Measurements from ENCODE around the gene ATP2A1. TPM values are rescaled to one million over a fixed set of nuclear protein-coding genes. Genes with fewer than 3 reads are reported as not detected.

The ATP2A1 gene
- total RNA-seq, 1 donor from 2014 or later = 0.64 TPM

- H3K4me3 Mint-ChIP-seq (ENCODE audit: unreplicated experiment) = no peak overlapping the region
- H3K27me3 Mint-ChIP-seq (ENCODE audit: unreplicated experiment) = no peaks in the 10 kb centered on the region
- no peak for TF ChIP-seq CTCF (IDR thresholded peaks at IDR 0.05)
- no peak overlapping the region for H3K27ac Mint-ChIP-seq (ENCODE audit: unreplicated experiment)
- H3K9me3 Mint-ChIP-seq (ENCODE audit: unreplicated experiment) = no peaks in the 10 kb centered on the region
- DNase-seq (ENCODE audit: extremely low spot score, unreplicated experiment) = no peak
- no peaks in the 10 kb centered on the region for H3K4me1 Mint-ChIP-seq (ENCODE audit: unreplicated experiment)
- no peaks in the 10 kb centered on the region for H3K36me3 Mint-ChIP-seq (ENCODE audit: unreplicated experiment)
Measured at GRCh38 chr16:28933171-28933570, 54.9 kb downstream of the ATP2A1 start.

- no peaks in the 10 kb centered on the region for H3K4me1 Mint-ChIP-seq (ENCODE audit: unreplicated experiment)
- no peak for TF ChIP-seq CTCF (IDR thresholded peaks at IDR 0.05)
- no peak overlapping the region for H3K4me3 Mint-ChIP-seq (ENCODE audit: unreplicated experiment)
- H3K9me3 Mint-ChIP-seq (ENCODE audit: unreplicated experiment) = no peaks in the 10 kb centered on the region
- no peaks in the 10 kb centered on the region for H3K36me3 Mint-ChIP-seq (ENCODE audit: unreplicated experiment)
- H3K27me3 Mint-ChIP-seq (ENCODE audit: unreplicated experiment) = no peaks in the 10 kb centered on the region
- DNase-seq (ENCODE audit: extremely low spot score, unreplicated experiment) = no peak
- H3K27ac Mint-ChIP-seq (ENCODE audit: unreplicated experiment) = no peak overlapping the region
Measured at GRCh38 chr16:28935346-28935745, 57.1 kb downstream of the ATP2A1 start.

DNA sequence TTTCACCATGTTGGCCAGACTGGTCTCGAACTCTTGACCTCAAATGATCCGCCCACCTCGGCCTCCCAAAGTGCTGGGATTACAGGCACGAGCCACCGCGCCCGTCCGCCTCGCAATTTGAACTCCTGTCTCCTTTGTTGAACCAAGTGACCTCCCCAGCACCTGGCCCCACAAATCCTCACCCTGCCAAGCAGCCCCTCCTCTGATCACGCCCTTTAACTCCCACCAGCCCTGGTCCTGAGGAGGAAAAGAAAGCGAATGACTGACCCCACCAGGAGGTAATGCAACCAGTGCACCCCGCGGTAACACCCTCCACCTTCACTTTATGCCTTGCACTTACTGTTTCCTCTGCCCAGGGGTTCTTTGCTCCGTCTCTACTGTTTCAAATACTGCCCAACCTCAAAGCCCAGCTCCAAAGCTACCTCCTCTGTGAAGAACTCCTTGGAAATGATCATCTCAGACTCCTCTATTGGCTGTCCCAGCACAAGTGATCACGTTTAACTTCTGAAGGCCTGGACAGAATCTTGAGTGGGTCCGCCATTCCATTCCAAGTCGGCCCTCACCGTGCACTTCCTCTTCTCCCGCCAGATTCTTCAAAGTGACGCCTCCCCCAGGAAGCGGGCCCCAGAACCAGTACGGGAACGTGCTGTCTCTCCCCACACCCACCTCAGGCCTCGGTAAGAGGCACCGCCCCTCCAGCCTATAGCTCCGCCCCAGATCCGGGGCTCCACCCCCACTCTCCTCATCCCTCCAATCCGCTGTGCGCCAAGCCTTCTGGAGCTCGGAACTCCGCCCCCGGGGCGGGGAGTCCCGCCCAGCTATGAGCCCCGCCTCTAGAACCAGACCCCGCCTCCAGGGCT is 57.9 kb downstream of the ATP2A1 start:
- no peaks in the 10 kb centered on the region for H3K9me3 Mint-ChIP-seq (ENCODE audit: unreplicated experiment)
- no peak for DNase-seq (ENCODE audit: extremely low spot score, unreplicated experiment)

DNA sequence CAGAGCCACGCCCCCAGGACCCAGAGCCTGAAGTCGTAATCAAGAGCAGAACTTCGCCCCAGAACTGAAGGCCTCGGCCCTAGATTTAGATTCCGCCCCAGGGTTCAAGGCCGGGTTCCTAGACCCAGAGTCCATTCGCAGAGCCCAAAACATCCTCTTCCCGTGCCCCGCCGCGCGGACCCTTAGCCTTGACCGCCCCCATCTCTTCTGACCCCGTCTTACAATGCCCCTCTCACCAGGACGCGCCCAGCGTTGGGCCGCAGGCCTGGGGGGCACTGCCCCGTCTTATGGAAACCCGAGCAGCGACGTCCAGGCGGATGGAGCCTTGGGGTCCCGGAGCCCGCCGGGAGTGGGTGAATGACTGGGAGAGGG is 58.5 kb downstream of the ATP2A1 start:
- no peaks in the 10 kb centered on the region for H3K9me3 Mint-ChIP-seq (ENCODE audit: unreplicated experiment)
- H3K4me1 Mint-ChIP-seq (ENCODE audit: unreplicated experiment) = no peaks in the 10 kb centered on the region
- H3K27ac Mint-ChIP-seq (ENCODE audit: unreplicated experiment) = no peak overlapping the region
- no peak for DNase-seq (ENCODE audit: extremely low spot score, unreplicated experiment)
- no peak overlapping the region for H3K4me3 Mint-ChIP-seq (ENCODE audit: unreplicated experiment)
- no peaks in the 10 kb centered on the region for H3K27me3 Mint-ChIP-seq (ENCODE audit: unreplicated experiment)
- TF ChIP-seq CTCF (IDR thresholded peaks at IDR 0.05) = no peak
- H3K36me3 Mint-ChIP-seq (ENCODE audit: unreplicated experiment) = no peaks in the 10 kb centered on the region

More for the DNA sequence above, 57.9 kb downstream of the ATP2A1 start:
- no peak overlapping the region for H3K27ac Mint-ChIP-seq (ENCODE audit: unreplicated experiment)
- H3K36me3 Mint-ChIP-seq (ENCODE audit: unreplicated experiment) = no peaks in the 10 kb centered on the region
- no peak overlapping the region for H3K4me3 Mint-ChIP-seq (ENCODE audit: unreplicated experiment)
- H3K4me1 Mint-ChIP-seq (ENCODE audit: unreplicated experiment) = no peaks in the 10 kb centered on the region
- H3K27me3 Mint-ChIP-seq (ENCODE audit: unreplicated experiment) = no peaks in the 10 kb centered on the region
- TF ChIP-seq CTCF (IDR thresholded peaks at IDR 0.05) = no peak

DNA sequence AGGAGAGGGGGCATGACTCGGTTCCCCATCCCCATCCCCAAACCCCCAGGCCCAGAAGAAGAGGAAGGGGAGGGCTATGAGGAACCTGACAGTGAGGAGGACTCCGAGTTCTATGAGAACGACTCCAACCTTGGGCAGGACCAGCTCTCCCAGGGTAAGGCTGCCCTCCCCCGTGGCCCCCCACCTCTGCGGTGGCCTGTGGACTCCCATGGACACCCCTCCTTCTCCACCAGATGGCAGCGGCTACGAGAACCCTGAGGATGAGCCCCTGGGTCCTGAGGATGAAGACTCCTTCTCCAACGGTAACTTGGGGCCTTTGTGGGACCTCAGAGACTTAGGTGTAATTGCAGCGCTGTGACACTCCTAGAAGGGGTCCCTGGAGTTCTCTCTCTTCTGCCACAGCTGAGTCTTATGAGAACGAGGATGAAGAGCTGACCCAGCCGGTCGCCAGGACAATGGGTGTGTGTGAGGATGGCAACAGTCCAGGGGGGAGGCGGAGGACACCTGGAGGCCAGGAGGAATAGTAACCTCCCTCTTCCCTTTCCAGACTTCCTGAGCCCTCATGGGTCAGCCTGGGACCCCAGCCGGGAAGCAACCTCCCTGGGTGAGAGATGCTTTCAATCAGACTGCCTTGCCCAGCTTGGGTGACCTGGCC is 59.1 kb downstream of the ATP2A1 start:
- Mint-ChIP-seq H3K9me3 (ENCODE audit: unreplicated experiment) (no peaks in the 10 kb centered on the region), H3K4me1 (ENCODE audit: unreplicated experiment) (no peaks in the 10 kb centered on the region), H3K4me3 (ENCODE audit: unreplicated experiment) (no peak overlapping the region), H3K36me3 (ENCODE audit: unreplicated experiment) (no peaks in the 10 kb centered on the region), H3K27ac (ENCODE audit: unreplicated experiment) (no peak overlapping the region), H3K27me3 (ENCODE audit: unreplicated experiment) (no peaks in the 10 kb centered on the region)
- DNase-seq (ENCODE audit: extremely low spot score, unreplicated experiment) = no peak
- TF ChIP-seq CTCF (IDR thresholded peaks at IDR 0.05) = no peak

Measured in osteocyte (in vitro differentiated cells).